Esophagus muscularis mucosa (tissue), 4 donors: ENCODE measurements around the gene FBLIM1. TPM values are rescaled to one million over a fixed set of nuclear protein-coding genes. Genes with fewer than 3 reads are reported as not detected.

Experiments used
- DNase-seq: peaks from one replicate; pipeline ENCODE4 v3.0.0-alpha.2; 2017; ENCODE audit errors: extremely low spot score
- H3K27ac ChIP-seq, 4 donors: fragments of 200-600 bp; sonication (generic); replicated peaks in 1 of 4; 1 replicate in 3 of 4; 2 replicates in 1 of 4; pipeline ENCODE4 v1.5.1; 2016 to 2019; ENCODE audit warnings: mild to moderate bottlenecking in 1 of 4
- H3K27me3 ChIP-seq, 4 donors: fragments of 200-600 bp; sonication (generic); one replicate each; pipeline versions ENCODE4 v1.5.1 to v1.6.0; 2016 to 2019
- H3K36me3 ChIP-seq, 4 donors: fragments of 200-600 bp; sonication (generic); one replicate each; pipeline ENCODE4 v1.5.1; 2016 to 2019
- H3K4me1 ChIP-seq, 4 donors: fragments of 200-600 bp; sonication (generic); one replicate each; pipeline ENCODE4 v1.5.1; 2016 to 2019
- H3K4me3 ChIP-seq, 4 donors: fragments of 200-600 bp; sonication (generic); 1 replicate in 2 of 4; 2 replicates in 2 of 4; pipeline ENCODE4 v1.5.1; 2016 to 2019; ENCODE audit warnings: mild to moderate bottlenecking in 4 of 4, moderate library complexity in 1 of 4
- H3K9me3 ChIP-seq, 4 donors: fragments of 200-600 bp; sonication (generic); 1 replicate in 3 of 4; 2 replicates in 1 of 4; pipeline ENCODE4 v1.5.1; 2016 to 2019
- EP300 ChIP-seq: sonication (generic); formaldehyde crosslinking; IDR thresholded peaks from one replicate; pipeline ENCODE4 v1.6.1; 2017; ENCODE audit warnings: antibody characterized with exemption
- POLR2A ChIP-seq: fragments of 450-650 bp; IDR thresholded peaks from one replicate; pipeline ENCODE4 v1.6.1; 2017; ENCODE audit warnings: antibody characterized with exemption, moderate library complexity, mild to moderate bottlenecking, low read depth
- POLR2AphosphoS5 ChIP-seq, 2 donors: sonication (generic); formaldehyde crosslinking; IDR thresholded peaks; one replicate each; pipeline ENCODE4 v1.6.1; 2017; ENCODE audit warnings: antibody characterized with exemption in 2 of 2
- WGBS: methylation state at CpG from one replicate; pipeline ENCODE4 v1.1.5; 2018; 5-methylcytosine and 5-hydroxymethylcytosine counted together
- intact Hi-C: fragments of 100-400 bp; cut with DNase I; formaldehyde crosslinking; loops from one replicate; pipeline ENCODE4 v1.15.1; 2023
- total RNA-seq, 4 donors: library from RNA; depleted of rRNA; stranded (reverse); fragments of >200 nt; gene quantifications; one replicate each; pipeline versions ENCODE4 v1.1.0 to v1.2.1, GENCODE V29; 2016
- TF ChIP-seq, protein P1 (sequence below), 3 experiments: fragments of 200-600 bp in 2 of 3; fragments of 450-650 bp in 1 of 3; sonication (generic) in 2 of 3; IDR thresholded peaks; one replicate each; pipeline ENCODE4 v1.5.1; 2017 to 2019; ENCODE audit warnings: antibody characterized with exemption in 3 of 3, mild to moderate bottlenecking in 2 of 3, moderate library complexity in 1 of 3

The FBLIM1 gene
- total RNA-seq, 4 donors from 2014 or later = 44.9 to 115 (median 71.8) TPM

DNA sequence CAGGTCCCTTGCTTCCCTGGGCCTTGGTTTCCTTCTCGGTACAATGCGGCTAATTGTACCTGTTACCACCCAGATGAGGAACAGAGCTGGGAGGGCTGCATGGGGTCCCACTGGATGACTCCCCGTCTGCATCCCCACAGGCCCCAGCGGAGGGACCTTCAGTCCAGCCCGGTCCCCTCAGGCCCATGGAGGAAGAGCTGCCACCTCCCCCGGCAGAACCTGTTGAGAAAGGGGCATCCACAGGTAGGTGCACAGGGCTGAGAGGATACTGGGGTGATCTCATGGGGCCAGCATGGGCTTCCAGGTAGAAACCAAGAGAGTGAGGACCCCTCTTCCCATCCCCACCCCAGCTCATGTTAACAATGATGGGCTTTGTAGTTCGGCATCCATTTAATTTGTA lies 9.8 kb downstream of the FBLIM1 start:
- no peak overlapping the region for H3K27ac ChIP-seq
- DNase-seq = no peak
- no peaks in the 10 kb centered on the region for H3K27me3 ChIP-seq
- peaks cover 0 to 14% (median 7%) of the 10 kb centered on the region in 4 donors for H3K4me1 ChIP-seq
- no peaks in the 10 kb centered on the region for H3K9me3 ChIP-seq
- peaks cover 33 to 89% (median 76%) of the 10 kb centered on the region in 4 donors for H3K36me3 ChIP-seq
- intact Hi-C loops = no loop called here
- TF ChIP-seq, protein P1, sequence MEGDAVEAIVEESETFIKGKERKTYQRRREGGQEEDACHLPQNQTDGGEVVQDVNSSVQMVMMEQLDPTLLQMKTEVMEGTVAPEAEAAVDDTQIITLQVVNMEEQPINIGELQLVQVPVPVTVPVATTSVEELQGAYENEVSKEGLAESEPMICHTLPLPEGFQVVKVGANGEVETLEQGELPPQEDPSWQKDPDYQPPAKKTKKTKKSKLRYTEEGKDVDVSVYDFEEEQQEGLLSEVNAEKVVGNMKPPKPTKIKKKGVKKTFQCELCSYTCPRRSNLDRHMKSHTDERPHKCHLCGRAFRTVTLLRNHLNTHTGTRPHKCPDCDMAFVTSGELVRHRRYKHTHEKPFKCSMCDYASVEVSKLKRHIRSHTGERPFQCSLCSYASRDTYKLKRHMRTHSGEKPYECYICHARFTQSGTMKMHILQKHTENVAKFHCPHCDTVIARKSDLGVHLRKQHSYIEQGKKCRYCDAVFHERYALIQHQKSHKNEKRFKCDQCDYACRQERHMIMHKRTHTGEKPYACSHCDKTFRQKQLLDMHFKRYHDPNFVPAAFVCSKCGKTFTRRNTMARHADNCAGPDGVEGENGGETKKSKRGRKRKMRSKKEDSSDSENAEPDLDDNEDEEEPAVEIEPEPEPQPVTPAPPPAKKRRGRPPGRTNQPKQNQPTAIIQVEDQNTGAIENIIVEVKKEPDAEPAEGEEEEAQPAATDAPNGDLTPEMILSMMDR (IDR thresholded peaks at IDR 0.05) = no peak
- no peak for TF ChIP-seq POLR2AphosphoS5 (IDR thresholded peaks at IDR 0.05)
- TF ChIP-seq POLR2A = no peak
- TF ChIP-seq EP300 = no peak
- 96% methylated on average over 2 of the region's 7 CpGs for WGBS
- H3K4me3 ChIP-seq = no peak overlapping the region

DNA sequence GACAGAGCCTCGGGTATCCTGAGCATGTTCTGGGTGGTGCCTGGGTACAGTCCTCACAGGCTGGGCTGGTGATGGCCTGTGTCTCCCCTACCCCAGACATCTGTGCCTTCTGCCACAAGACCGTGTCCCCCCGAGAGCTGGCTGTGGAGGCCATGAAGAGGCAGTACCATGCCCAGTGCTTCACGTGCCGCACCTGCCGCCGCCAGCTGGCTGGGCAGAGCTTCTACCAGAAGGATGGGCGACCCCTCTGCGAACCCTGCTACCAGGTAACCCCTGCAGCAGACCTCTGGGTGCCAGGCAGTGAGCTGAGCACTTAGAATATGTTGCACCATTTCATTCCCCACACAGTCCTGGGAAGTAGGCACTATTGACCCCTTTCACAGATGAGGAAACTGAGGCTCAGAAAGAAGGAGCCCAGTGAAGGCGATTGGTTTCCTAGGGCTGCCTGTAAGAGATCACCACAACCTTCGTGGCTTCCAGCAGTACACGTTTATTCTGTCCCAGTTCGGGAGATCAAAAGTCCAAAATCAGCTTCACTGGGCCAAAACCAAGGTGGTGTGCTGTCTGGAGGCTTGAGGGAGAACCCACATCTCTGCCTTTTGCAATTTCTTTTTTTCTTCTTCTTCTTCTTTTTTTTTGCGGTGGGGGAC lies 11.8 kb downstream of the FBLIM1 start:
- intact Hi-C loops = no loop called here
- peaks cover 32 to 93% (median 81%) of the 10 kb centered on the region in 4 donors for H3K36me3 ChIP-seq
- H3K9me3 ChIP-seq = no peaks in the 10 kb centered on the region
- no peaks in the 10 kb centered on the region for H3K4me1 ChIP-seq
- H3K4me3 ChIP-seq = no peak overlapping the region
- H3K27me3 ChIP-seq = no peaks in the 10 kb centered on the region
- no peak overlapping the region for H3K27ac ChIP-seq
- 96% methylated on average over 14 of the region's 14 CpGs for WGBS
- TF ChIP-seq POLR2A (no peak), POLR2AphosphoS5 (IDR thresholded peaks at IDR 0.05) (no peak), EP300 (no peak)
- TF ChIP-seq, protein P1 (IDR thresholded peaks at IDR 0.05) = no peak
- no peak for DNase-seq

DNA sequence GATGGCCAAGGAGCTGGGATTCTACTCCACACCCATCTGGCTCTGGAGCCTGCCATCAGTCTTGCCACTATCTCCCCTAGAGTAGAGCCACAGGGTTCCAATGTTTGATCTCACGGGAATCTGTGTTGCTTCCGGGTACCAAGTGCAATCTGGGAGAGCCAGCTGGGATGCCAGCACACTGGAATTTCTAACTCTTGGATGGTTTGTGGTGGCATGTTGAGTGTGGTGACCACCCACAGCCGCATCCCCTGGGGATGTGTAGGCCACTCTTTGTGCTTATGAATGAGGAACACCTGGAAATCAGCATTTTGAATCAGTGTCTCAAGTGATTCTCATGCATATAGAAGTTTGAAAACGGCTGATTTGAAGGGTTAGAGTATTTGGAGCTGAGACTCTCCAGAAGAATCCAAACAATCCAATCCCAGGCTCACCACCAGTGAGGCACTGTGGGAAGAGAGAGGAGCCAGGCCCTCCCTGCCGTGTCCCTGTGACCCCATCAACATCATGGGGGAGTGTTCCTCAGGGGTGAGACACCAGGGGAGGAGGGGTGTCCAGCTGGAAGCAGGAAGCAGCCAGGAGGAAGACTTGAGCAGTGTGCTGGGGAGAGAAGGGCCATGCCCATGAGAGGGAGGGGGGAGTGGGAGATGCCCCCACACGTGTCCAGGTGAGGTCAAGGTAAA lies 13.4 kb downstream of the FBLIM1 start:
- no peaks in the 10 kb centered on the region for H3K27me3 ChIP-seq
- no peak for TF ChIP-seq POLR2A
- TF ChIP-seq, protein P1 (IDR thresholded peaks at IDR 0.05) = no peak
- no peak for TF ChIP-seq EP300
- TF ChIP-seq POLR2AphosphoS5 (IDR thresholded peaks at IDR 0.05) = no peak
- no peak overlapping the region for H3K4me3 ChIP-seq
- intact Hi-C loops = no loop called here
- no peaks in the 10 kb centered on the region for H3K4me1 ChIP-seq
- no peak overlapping the region for H3K27ac ChIP-seq
- H3K9me3 ChIP-seq = no peaks in the 10 kb centered on the region
- WGBS = 59% methylated on average over 6 of the region's 6 CpGs
- DNase-seq = no peak
- H3K36me3 ChIP-seq = peaks cover 27 to 95% (median 81%) of the 10 kb centered on the region in 4 donors

DNA sequence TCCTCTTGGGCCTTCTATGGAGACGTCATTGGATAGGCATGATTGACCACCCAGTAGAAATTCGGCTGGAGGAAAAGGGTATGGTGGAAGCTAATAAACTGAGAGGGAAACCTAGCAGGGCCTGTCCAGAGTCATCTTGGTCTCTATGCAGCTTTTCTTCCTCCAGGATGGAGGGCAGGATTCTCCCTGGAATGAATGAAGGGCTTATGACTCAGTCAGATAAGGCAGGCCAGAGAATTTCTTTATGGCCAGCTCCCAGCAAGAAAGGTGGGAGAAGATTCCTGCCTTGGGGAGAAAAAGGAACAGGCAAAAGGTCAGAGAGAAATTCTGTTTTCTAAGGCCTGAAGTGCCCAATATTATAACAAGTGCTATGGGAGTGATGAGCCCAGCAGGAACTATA lies 17.1 kb downstream of the FBLIM1 start:
- Histone ChIP-seq H3K9me3 (no peaks in the 10 kb centered on the region), H3K4me1 (no peaks in the 10 kb centered on the region), H3K4me3 (no peak overlapping the region), H3K27ac (no peak overlapping the region), H3K27me3 (no peaks in the 10 kb centered on the region), H3K36me3 (peaks cover 18 to 95% (median 83%) of the 10 kb centered on the region in 4 donors)
- WGBS = 76% methylated on average over 2 of the region's 2 CpGs
- no peak for DNase-seq
- intact Hi-C loops = no loop called here
- TF ChIP-seq POLR2A = no peak
- no peak for TF ChIP-seq EP300
- no peak for TF ChIP-seq POLR2AphosphoS5 (IDR thresholded peaks at IDR 0.05)

DNA sequence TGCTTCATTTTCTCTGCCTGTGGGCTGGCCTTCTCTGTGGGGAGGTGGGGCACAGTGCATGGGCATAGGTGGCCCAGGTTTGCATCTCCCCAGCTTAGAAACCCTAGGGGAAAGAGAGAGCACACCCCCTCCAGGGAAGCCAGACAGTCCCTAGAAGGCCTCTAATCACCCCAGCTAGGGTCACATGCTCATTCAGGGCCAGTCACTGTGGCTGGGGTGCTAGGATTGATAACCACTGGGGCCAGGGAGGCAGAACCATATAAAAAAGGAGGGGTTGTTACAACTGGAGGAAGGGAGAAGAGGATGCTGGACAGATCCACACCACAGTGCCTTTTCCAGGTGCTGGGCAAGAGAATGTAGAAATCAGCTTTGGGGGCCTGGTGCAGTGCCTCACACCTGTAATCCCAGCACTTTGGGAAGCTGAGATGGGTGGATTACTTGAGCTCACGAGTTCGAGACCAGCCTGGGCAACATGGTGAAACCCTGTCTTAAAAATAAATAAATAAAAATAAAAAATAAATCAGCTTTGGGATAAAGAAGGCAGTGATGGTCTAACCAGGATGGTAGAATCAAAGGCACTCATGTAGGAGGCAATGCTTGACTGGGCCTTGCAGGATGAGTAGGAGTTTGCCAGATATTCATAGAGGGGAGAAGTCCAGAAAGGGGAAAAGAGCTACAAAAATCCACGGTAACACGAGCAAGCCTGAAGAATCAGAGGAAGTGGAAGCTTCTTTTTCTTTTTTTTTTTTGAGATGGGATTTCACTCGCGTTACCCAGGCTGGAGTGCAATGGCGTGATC lies 19.5 kb downstream of the FBLIM1 start:
- no peaks in the 10 kb centered on the region for H3K9me3 ChIP-seq
- 90% methylated on average over 7 of the region's 7 CpGs for WGBS
- intact Hi-C loops = no loop called here
- H3K4me1 ChIP-seq = no peaks in the 10 kb centered on the region
- no peak for DNase-seq
- H3K27ac ChIP-seq = no peak overlapping the region
- no peak overlapping the region for H3K4me3 ChIP-seq
- no peaks in the 10 kb centered on the region for H3K27me3 ChIP-seq
- TF ChIP-seq, protein P1 (IDR thresholded peaks at IDR 0.05) = no peak
- TF ChIP-seq POLR2AphosphoS5 (IDR thresholded peaks at IDR 0.05) (no peak), POLR2A (no peak), EP300 (no peak)
- peaks cover 0 to 89% (median 75%) of the 10 kb centered on the region in 4 donors for H3K36me3 ChIP-seq
